Neural cell (in vitro differentiated cells): ENCODE results near the gene IL6R.
"Not testable (repeated sequence)": the region's sequence is repeated elsewhere in the genome, so short reads cannot be mapped to it uniquely, and the experiment has no call there.

Source experiments
- EZH2 ChIP-seq: fragments of 200-600, 300-800 bp; shearing (Covaris generic), sonication (generic); IDR thresholded peaks from 2 replicates; pipeline ENCODE4 v1.6.1; 2014; ENCODE audit warnings: antibody characterized with exemption, low read length, borderline replicate concordance, mild to moderate bottlenecking; ENCODE audit not compliant: insufficient read depth, poor library complexity, severe bottlenecking
- MXI1 ChIP-seq: fragments of 450-650 bp; conservative IDR thresholded peaks from 2 replicates; pipeline ENCODE4 v1.6.1; 2014; ENCODE audit warnings: antibody characterized with exemption, mild to moderate bottlenecking; ENCODE audit not compliant: poor library complexity, severe bottlenecking
- POLR2AphosphoS5 ChIP-seq: IDR thresholded peaks from 2 replicates; pipeline ENCODE4 v1.6.1; 2012
- TF ChIP-seq, protein P1 (sequence below): fragments of 450-650 bp; IDR thresholded peaks from 2 replicates; pipeline ENCODE4 v1.5.1; 2014; ENCODE audit warnings: antibody characterized with exemption, mild to moderate bottlenecking, moderate library complexity; ENCODE audit not compliant: poor library complexity, severe bottlenecking

DNA sequence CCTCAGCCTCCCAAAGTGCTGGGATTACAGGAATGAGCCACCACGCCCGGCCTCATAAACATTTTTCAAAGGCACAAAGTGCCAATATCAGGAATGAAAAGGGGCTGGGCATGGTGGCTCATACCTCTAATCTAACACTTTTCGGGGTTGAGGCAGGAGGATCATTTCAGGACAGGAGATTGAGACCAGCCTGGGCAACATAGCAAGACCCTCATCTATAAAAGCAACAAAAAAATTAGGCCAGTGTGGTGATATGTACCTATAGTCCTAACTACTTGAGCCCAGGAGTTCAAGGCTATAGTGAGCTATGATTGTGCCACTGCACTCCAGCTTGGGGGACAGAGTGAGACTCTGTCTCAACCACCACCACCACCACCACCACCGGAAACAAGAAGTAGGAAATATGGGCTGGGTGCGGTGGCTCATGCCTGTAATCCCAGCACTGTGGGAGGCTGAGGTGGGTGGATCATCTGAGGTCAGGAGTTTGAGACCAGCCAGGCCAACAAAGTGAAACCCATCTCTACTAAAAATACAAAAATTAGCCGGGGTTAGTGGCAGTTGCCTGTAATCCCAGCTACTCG is 31.3 kb upstream of the IL6R start:
- TF ChIP-seq EZH2, MXI1, POLR2AphosphoS5: not testable (repeated sequence)
- TF ChIP-seq, protein P1, sequence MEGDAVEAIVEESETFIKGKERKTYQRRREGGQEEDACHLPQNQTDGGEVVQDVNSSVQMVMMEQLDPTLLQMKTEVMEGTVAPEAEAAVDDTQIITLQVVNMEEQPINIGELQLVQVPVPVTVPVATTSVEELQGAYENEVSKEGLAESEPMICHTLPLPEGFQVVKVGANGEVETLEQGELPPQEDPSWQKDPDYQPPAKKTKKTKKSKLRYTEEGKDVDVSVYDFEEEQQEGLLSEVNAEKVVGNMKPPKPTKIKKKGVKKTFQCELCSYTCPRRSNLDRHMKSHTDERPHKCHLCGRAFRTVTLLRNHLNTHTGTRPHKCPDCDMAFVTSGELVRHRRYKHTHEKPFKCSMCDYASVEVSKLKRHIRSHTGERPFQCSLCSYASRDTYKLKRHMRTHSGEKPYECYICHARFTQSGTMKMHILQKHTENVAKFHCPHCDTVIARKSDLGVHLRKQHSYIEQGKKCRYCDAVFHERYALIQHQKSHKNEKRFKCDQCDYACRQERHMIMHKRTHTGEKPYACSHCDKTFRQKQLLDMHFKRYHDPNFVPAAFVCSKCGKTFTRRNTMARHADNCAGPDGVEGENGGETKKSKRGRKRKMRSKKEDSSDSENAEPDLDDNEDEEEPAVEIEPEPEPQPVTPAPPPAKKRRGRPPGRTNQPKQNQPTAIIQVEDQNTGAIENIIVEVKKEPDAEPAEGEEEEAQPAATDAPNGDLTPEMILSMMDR: not testable (repeated sequence)
